Liver (tissue), 9 donors: ENCODE measurements around the gene IFNA7. TPM values are rescaled to one million over a fixed set of nuclear protein-coding genes. Genes with fewer than 3 reads are reported as not detected.

Source experiments
- DNase-seq: peaks from one replicate; pipeline ENCODE4 v3.0.0-alpha.2; 2017; ENCODE audit warnings: low spot score
- H3K27ac ChIP-seq, 2 donors: one replicate each; pipeline ENCODE4 v1.7.0; 2013; ENCODE audit warnings: inconsistent platforms in 2 of 2, low read length in 2 of 2, control low read depth in 1 of 2, low read depth in 1 of 2, mild to moderate bottlenecking in 1 of 2
- H3K27me3 ChIP-seq, 4 donors: one replicate each; pipeline versions ENCODE4 v1.6.1 to v1.7.0; 2013; ENCODE audit warnings: low read length in 3 of 4, inconsistent platforms in 1 of 4, mild to moderate bottlenecking in 1 of 4, moderate library complexity in 1 of 4; ENCODE audit not compliant: control insufficient read depth in 4 of 4, insufficient read depth in 4 of 4
- H3K36me3 ChIP-seq, 4 donors: one replicate each; pipeline versions ENCODE4 v1.6.1 to v1.7.0; 2013; ENCODE audit warnings: low read length in 3 of 4, mild to moderate bottlenecking in 3 of 4, low read depth in 1 of 4, moderate library complexity in 1 of 4; ENCODE audit not compliant: control insufficient read depth in 4 of 4, insufficient read depth in 3 of 4
- H3K4me1 ChIP-seq, 4 donors: one replicate each; pipeline versions ENCODE4 v1.6.1 to v1.7.0; 2013; ENCODE audit warnings: low read length in 3 of 4, mild to moderate bottlenecking in 3 of 4, moderate library complexity in 1 of 4; ENCODE audit not compliant: control insufficient read depth in 4 of 4, insufficient read depth in 4 of 4
- H3K4me3 ChIP-seq, 3 donors: one replicate each; pipeline versions ENCODE4 v1.6.1 to v1.7.0; 2013; ENCODE audit warnings: low read length in 3 of 3, control low read depth in 1 of 3, low read depth in 1 of 3, mild to moderate bottlenecking in 1 of 3
- H3K9ac ChIP-seq, 2 donors: one replicate each; pipeline ENCODE4 v1.7.0; 2013; ENCODE audit warnings: low read length in 2 of 2, mild to moderate bottlenecking in 2 of 2, moderate library complexity in 2 of 2, control low read depth in 1 of 2, low read depth in 1 of 2
- H3K9me3 ChIP-seq, 4 donors: one replicate each; pipeline versions ENCODE4 v1.6.1 to v1.7.0; 2013; ENCODE audit warnings: low read length in 3 of 4; ENCODE audit not compliant: control insufficient read depth in 4 of 4
- ATF3 ChIP-seq: IDR thresholded peaks from 2 replicates; pipeline ENCODE4 v1.6.1; 2016; ENCODE audit warnings: antibody characterized with exemption
- CTCF ChIP-seq: fragments of 150-350 bp; IDR thresholded peaks from 2 replicates; pipeline ENCODE4 v1.5.1; 2017; ENCODE audit warnings: improper control_type of control experiment, low read depth, low read length; ENCODE audit not compliant: missing input control
- EGR1 ChIP-seq, 2 donors: IDR thresholded peaks; 2 replicates each; pipeline ENCODE4 v1.6.1; 2016 to 2018; ENCODE audit warnings: antibody characterized with exemption in 2 of 2, low read depth in 2 of 2
- FOXA1 ChIP-seq: IDR thresholded peaks from 2 replicates; pipeline ENCODE4 v1.6.1; 2016; ENCODE audit warnings: antibody characterized with exemption
- FOXA2 ChIP-seq: IDR thresholded peaks from 2 replicates; pipeline ENCODE4 v1.6.1; 2016; ENCODE audit warnings: antibody characterized with exemption
- GABPA ChIP-seq, 2 donors: IDR thresholded peaks in 1 of 2; conservative IDR thresholded peaks in 1 of 2; 2 replicates each; pipeline ENCODE4 v1.6.1; 2016; ENCODE audit warnings: antibody characterized with exemption in 2 of 2, mild to moderate bottlenecking in 1 of 2, moderate library complexity in 1 of 2
- HNF4A ChIP-seq, 2 donors: conservative IDR thresholded peaks; 2 replicates each; pipeline ENCODE4 v1.6.1; 2016; ENCODE audit warnings: antibody characterized with exemption in 2 of 2, mild to moderate bottlenecking in 2 of 2
- HNF4G ChIP-seq: IDR thresholded peaks from 2 replicates; pipeline ENCODE4 v1.6.1; 2016; ENCODE audit warnings: antibody characterized with exemption
- MAX ChIP-seq: IDR thresholded peaks from 2 replicates; pipeline ENCODE4 v1.6.1; 2016; ENCODE audit warnings: antibody characterized with exemption
- NR2F2 ChIP-seq: IDR thresholded peaks from 2 replicates; pipeline ENCODE4 v1.6.1; 2016; ENCODE audit warnings: antibody characterized with exemption
- RAD21 ChIP-seq, 2 donors: IDR thresholded peaks; 2 replicates each; pipeline ENCODE4 v1.6.1; 2016; ENCODE audit warnings: antibody characterized with exemption in 2 of 2, mild to moderate bottlenecking in 2 of 2
- REST ChIP-seq: IDR thresholded peaks from 2 replicates; pipeline ENCODE4 v1.6.1; 2016; ENCODE audit warnings: antibody characterized with exemption, mild to moderate bottlenecking
- RXRA ChIP-seq, 2 donors: IDR thresholded peaks; 2 replicates each; pipeline ENCODE4 v1.6.1; 2017 to 2018; ENCODE audit warnings: antibody characterized with exemption in 2 of 2, mild to moderate bottlenecking in 1 of 2
- SP1 ChIP-seq: IDR thresholded peaks from 2 replicates; pipeline ENCODE4 v1.6.1; 2018; ENCODE audit warnings: antibody characterized with exemption, mild to moderate bottlenecking
- TAF1 ChIP-seq: conservative IDR thresholded peaks from 2 replicates; pipeline ENCODE4 v1.6.1; 2016; ENCODE audit warnings: antibody characterized with exemption, mild to moderate bottlenecking
- YY1 ChIP-seq: IDR thresholded peaks from 2 replicates; pipeline ENCODE4 v1.6.1; 2016; ENCODE audit warnings: antibody characterized with exemption, mild to moderate bottlenecking
- ZBTB33 ChIP-seq: IDR thresholded peaks from 2 replicates; pipeline ENCODE4 v1.6.1; 2016; ENCODE audit warnings: antibody characterized with exemption
- WGBS: extraction: QIAGEN DNeasy Blood & Tissue Kit; methylation state at CpG from one replicate; pipeline ENCODE4 v1.1.7; 2013; 5-methylcytosine and 5-hydroxymethylcytosine counted together
- polyA plus RNA-seq, 2 donors: library from polyadenylated mRNA; stranded (reverse) in 1 of 2; unstranded in 1 of 2; fragments of 200-250 nt in 1 of 2; fragments of >200 nt in 1 of 2; fragmentation: Nextera tagmentation in 1 of 2; extraction: Ambion mirVana in 1 of 2; gene quantifications; one replicate each; pipeline versions ENCODE4 v1.2.1 to v1.2.3, GENCODE V29; 2013 to 2015
- total RNA-seq, 2 donors: library from RNA; depleted of rRNA; stranded (reverse); fragments of >200 nt; gene quantifications; one replicate each; pipeline ENCODE4 v1.2.3, GENCODE V29; 2014
- donor health status: healthy.
- donor health status: healthy.
- donor health status: healthy.
- donor health status: healthy.
- donor health status: healthy.

Gene IFNA7
- total and polyA plus RNA-seq, 4 donors, result not detected

- Histone ChIP-seq H3K4me1 (no peaks in the 10 kb centered on the region), H3K27ac (no peak overlapping the region), H3K9me3 (no peaks in the 10 kb centered on the region), H3K36me3 (no peaks in the 10 kb centered on the region), H3K27me3 (no peaks in the 10 kb centered on the region), H3K4me3 (no peak overlapping the region), H3K9ac (no peak overlapping the region)
- no peak for TF ChIP-seq MAX
- TF ChIP-seq NR2F2, result no peak
- TF ChIP-seq ATF3, result no peak
- TF ChIP-seq HNF4A (conservative IDR thresholded peaks at IDR 0.05), result no peak
- no peak for TF ChIP-seq RXRA (IDR thresholded peaks at IDR 0.05)
- TF ChIP-seq CTCF, result no peak
- no peak for TF ChIP-seq SP1
- TF ChIP-seq ZBTB33, result no peak
- TF ChIP-seq GABPA (IDR thresholded peaks at IDR 0.05 in 1 of 2, conservative IDR thresholded peaks at IDR 0.05 in 1 of 2), result no peak
- no peak for TF ChIP-seq FOXA1
- TF ChIP-seq HNF4G, result no peak
- TF ChIP-seq YY1, result no peak
- TF ChIP-seq EGR1 (IDR thresholded peaks at IDR 0.05; ENCODE audit: low read depth in 2 of 2), result no peak
- TF ChIP-seq REST, result no peak
- WGBS, result 81% methylated on average over 2 of the region's 2 CpGs
- no peak for DNase-seq
Observed at GRCh38 chr9:21174671-21175070, 27.3 kb downstream of the IFNA7 start.

- no peak overlapping the region for H3K4me3 ChIP-seq
- WGBS, result 81% methylated on average over 3 of the region's 3 CpGs
- no peaks in the 10 kb centered on the region for H3K27me3 ChIP-seq
- H3K9me3 ChIP-seq, result no peaks in the 10 kb centered on the region
- no peaks in the 10 kb centered on the region for H3K4me1 ChIP-seq
- no peak for DNase-seq
- TF ChIP-seq FOXA1 (no peak), FOXA2 (no peak), NR2F2 (no peak), RXRA (IDR thresholded peaks at IDR 0.05) (no peak), SP1 (no peak), RAD21 (IDR thresholded peaks at IDR 0.05) (no peak), TAF1 (no peak), EGR1 (IDR thresholded peaks at IDR 0.05; ENCODE audit: low read depth in 2 of 2) (no peak), ATF3 (no peak), ZBTB33 (no peak), YY1 (no peak), HNF4G (no peak), HNF4A (conservative IDR thresholded peaks at IDR 0.05) (no peak), CTCF (no peak), MAX (no peak)
- H3K9ac ChIP-seq, result no peak overlapping the region
- H3K27ac ChIP-seq, result no peak overlapping the region
- no peaks in the 10 kb centered on the region for H3K36me3 ChIP-seq
Observed at GRCh38 chr9:21172156-21172555, 29.8 kb downstream of the IFNA7 start.
